Smooth muscle cell of bladder (primary cell): ENCODE results near the gene RAB3D. TPM values are rescaled to one million over a fixed set of nuclear protein-coding genes. Genes with fewer than 3 reads are reported as not detected.

Experiments used
- total RNA-seq: library from RNA; depleted of rRNA; stranded (reverse); fragments of >200 nt; gene quantifications from 2 replicates; pipeline ENCODE4 v1.2.3, GENCODE V29; 2014

Gene RAB3D, protein sequence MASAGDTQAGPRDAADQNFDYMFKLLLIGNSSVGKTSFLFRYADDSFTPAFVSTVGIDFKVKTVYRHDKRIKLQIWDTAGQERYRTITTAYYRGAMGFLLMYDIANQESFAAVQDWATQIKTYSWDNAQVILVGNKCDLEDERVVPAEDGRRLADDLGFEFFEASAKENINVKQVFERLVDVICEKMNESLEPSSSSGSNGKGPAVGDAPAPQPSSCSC
- total RNA-seq, result 16.2 and 22.2 TPM in 2 replicates

GRCh38 chr19:11339254-11340098, at the start of gene RAB3D:
RAB3D (minus strand) TSS chr19:11339657; CDS start chr19:11337399, 2,258 bp downstream.

GRCh38 chr19:11374433-11375142, 35.1 kb upstream of the RAB3D start, which contains the start of gene SWSAP1:
SWSAP1 (plus strand) TSS chr19:11374666; CDS start chr19:11374681, 15 bp downstream.

DNA sequence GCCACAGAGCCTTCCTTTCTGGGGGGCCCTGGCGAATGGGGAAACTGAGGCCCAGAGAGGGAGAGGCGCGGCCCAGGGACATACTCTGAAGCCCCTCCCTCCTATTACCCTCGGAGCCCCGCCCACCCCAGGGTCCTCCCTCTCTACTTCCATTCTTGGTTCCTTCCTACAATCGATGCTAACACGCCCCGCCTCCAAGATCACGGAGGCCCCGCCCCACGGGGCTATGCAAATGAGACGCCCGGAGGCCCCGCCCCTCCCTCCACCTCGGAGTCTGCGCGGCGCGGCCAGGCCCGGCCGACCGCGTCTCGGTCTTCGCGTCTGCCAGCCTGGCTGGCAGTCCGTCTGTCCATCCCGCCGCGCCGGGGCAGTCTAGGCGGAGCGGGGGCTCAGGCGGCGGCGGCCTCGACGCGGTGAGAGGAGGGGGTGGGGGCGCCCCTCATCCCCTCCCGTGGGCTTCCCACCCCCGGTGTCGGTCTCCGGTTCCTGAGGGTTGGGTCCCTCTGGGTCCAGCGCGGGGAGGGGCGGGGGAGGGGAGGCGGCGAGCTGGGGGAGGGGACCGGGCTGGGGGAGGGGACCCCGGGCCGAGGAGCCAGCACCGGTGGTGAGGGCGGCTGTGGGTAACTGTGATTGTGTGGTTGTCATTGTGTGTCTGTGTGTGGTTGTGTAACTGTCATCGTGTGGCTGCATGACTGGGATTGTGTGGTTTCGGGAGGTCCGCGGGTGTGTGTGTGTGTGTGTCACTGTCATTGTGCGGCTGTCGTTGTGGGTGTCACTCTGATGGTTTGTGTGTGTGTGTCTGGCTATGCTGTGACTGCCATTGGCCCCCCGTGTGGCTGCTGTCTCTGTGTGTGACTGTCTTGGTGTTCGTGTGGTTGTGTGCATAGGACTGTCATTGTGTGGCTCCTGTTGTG, 16.0 kb upstream of the RAB3D start, which contains the start of gene PLPPR2:
PLPPR2 (plus strand) TSS at position 273 of the 914 bp plus-strand sequence. CDS start 2,242 bp downstream, outside the sequence.

GRCh38 chr19:11346104-11346940, 6.9 kb upstream of the RAB3D start, which contains the start of the genes CCDC159 and TMEM205:
CCDC159 (plus strand) TSS chr19:11346519; CDS start chr19:11346607, 88 bp downstream.
TMEM205 (minus strand) TSS chr19:11346268; CDS start chr19:11345619, 649 bp downstream.

GRCh38 chr19:11295665-11296245, 43.7 kb downstream of the RAB3D start, which contains the start of gene TSPAN16:
TSPAN16 (plus strand) TSS chr19:11296160; CDS start chr19:11296298, 138 bp downstream.

Other genes with a start within 250 kb of the RAB3D start
- gene SPC24, start 183.9 kb downstream of the RAB3D start, total RNA-seq, result 9.6 and 14.8 TPM in 2 replicates
- gene KANK2, start 142.1 kb downstream of the RAB3D start, total RNA-seq, result 137 and 277 TPM in 2 replicates
- gene ANGPTL8, start 100.0 kb downstream of the RAB3D start, total RNA-seq, result 0.18 TPM in 1 of 2 replicates, not detected in the other
- gene DOCK6, start 77.1 kb downstream of the RAB3D start, total RNA-seq, result 5.0 and 7.0 TPM in 2 replicates
- gene TSPAN16, start 43.5 kb downstream of the RAB3D start, total RNA-seq, result not detected in 2 replicates
- 92.3 and 93.8 TPM in 2 replicates for gene TMEM205, start 6.6 kb upstream of the RAB3D start, total RNA-seq
- 7.0 and 9.6 TPM in 2 replicates for gene CCDC159, start 6.9 kb upstream of the RAB3D start, total RNA-seq
- 10.0 and 13.0 TPM in 2 replicates for gene PLPPR2, start 15.8 kb upstream of the RAB3D start, total RNA-seq
- 0.37 and 0.43 TPM in 2 replicates for gene SWSAP1, start 35.0 kb upstream of the RAB3D start, total RNA-seq
- 3.8 and 6.0 TPM in 2 replicates for gene EPOR, start 44.7 kb upstream of the RAB3D start, total RNA-seq
- gene RGL3, start 79.7 kb upstream of the RAB3D start, total RNA-seq, result 1.4 TPM in 2 replicates
- gene ODAD3, start 95.5 kb upstream of the RAB3D start, total RNA-seq, result 0.18 and 0.28 TPM in 2 replicates
- 106 and 160 TPM in 2 replicates for gene PRKCSH, start 96.0 kb upstream of the RAB3D start, total RNA-seq
- not detected in 2 replicates for gene ELAVL3, start 141.4 kb upstream of the RAB3D start, total RNA-seq
- gene ZNF653, start 166.2 kb upstream of the RAB3D start, total RNA-seq, result 4.0 and 6.4 TPM in 2 replicates
- gene ECSIT, start 189.5 kb upstream of the RAB3D start, total RNA-seq, result 27.7 and 43.3 TPM in 2 replicates
- gene CNN1, start 199.2 kb upstream of the RAB3D start, total RNA-seq, result 7.5 and 16.5 TPM in 2 replicates
- 29.4 and 41.2 TPM in 2 replicates for gene ELOF1, start 219.6 kb upstream of the RAB3D start, total RNA-seq
- 1.3 and 2.0 TPM in 2 replicates for gene ACP5, start 238.0 kb upstream of the RAB3D start, total RNA-seq